DMS53 treated with DMSO at 0.1 percent for 48 hours (cell line): ENCODE data around the gene ATG13.
"Not testable (repeated sequence)": the region's sequence is repeated elsewhere in the genome, so short reads cannot be mapped to it uniquely, and the experiment has no call there.

Experiments used
- DNase-seq: peaks from one replicate; lab custom pipeline; 2025; ENCODE audit not compliant: unreplicated experiment; lab: John Stamatoyannopoulos, UW

The ATG13 gene

GRCh38 chr11:46642627-46643335 is 25.4 kb downstream of the ATG13 start:
- DNase-seq, result no peak

- no peak for DNase-seq
Measured at GRCh38 chr11:46643531-46643930, 26.2 kb downstream of the ATG13 start.

GRCh38 chr11:46643986-46644385 is 26.6 kb downstream of the ATG13 start:
- DNase-seq, result no peak

GRCh38 chr11:46649180-46649738 is 31.9 kb downstream of the ATG13 start:
- DNase-seq, result no peak

GRCh38 chr11:46655631-46656030 is 38.3 kb downstream of the ATG13 start:
- no peak for DNase-seq

- no peak for DNase-seq
Measured at GRCh38 chr11:46657186-46657585, 39.8 kb downstream of the ATG13 start.

GRCh38 chr11:46658259-46658658 is 40.9 kb downstream of the ATG13 start:
- no peak for DNase-seq

GRCh38 chr11:46659908-46660307 is 42.6 kb downstream of the ATG13 start:
- no peak for DNase-seq

- no peak for DNase-seq
Measured at GRCh38 chr11:46661836-46662235, 44.5 kb downstream of the ATG13 start.

GRCh38 chr11:46662366-46662765 is 45.0 kb downstream of the ATG13 start:
- no peak for DNase-seq

GRCh38 chr11:46663277-46663940 is 46.1 kb downstream of the ATG13 start:
- no peak for DNase-seq

GRCh38 chr11:46664612-46665011 is 47.3 kb downstream of the ATG13 start:
- DNase-seq, result no peak

GRCh38 chr11:46665356-46665755 is 48.0 kb downstream of the ATG13 start:
- DNase-seq, result no peak

- no peak for DNase-seq
Measured at GRCh38 chr11:46666516-46666915, 49.2 kb downstream of the ATG13 start.

GRCh38 chr11:46667043-46667481 is 49.7 kb downstream of the ATG13 start:
- DNase-seq, result no peak

GRCh38 chr11:46668480-46669085 is 51.2 kb downstream of the ATG13 start:
- no peak for DNase-seq

- DNase-seq, result no peak
Measured at GRCh38 chr11:46669711-46670139, 52.4 kb downstream of the ATG13 start.

GRCh38 chr11:46670521-46670920 is 53.2 kb downstream of the ATG13 start:
- not testable (repeated sequence) for DNase-seq

GRCh38 chr11:46671958-46672315 is 54.6 kb downstream of the ATG13 start:
- no peak for DNase-seq

GRCh38 chr11:46672381-46672839 is 55.1 kb downstream of the ATG13 start:
- no peak for DNase-seq

GRCh38 chr11:46673713-46674462 is 56.5 kb downstream of the ATG13 start:
- no peak for DNase-seq
